HUES48 (cell line): Measurements from ENCODE around the gene YJU2.
"Not testable (repeated sequence)": the region's sequence is repeated elsewhere in the genome, so short reads cannot be mapped to it uniquely, and the experiment has no call there.

Experiments
- H3K27ac ChIP-seq: one replicate; pipeline ENCODE4 v1.7.0; 2013; ENCODE audit warnings: low read depth, low read length, inconsistent platforms
- H3K27me3 ChIP-seq: 2 replicates; pipeline ENCODE4 v1.6.1; 2013; ENCODE audit warnings: mild to moderate bottlenecking, low read length; ENCODE audit not compliant: control insufficient read depth, insufficient read depth
- H3K36me3 ChIP-seq: 2 replicates; pipeline ENCODE4 v1.6.1; 2013; ENCODE audit warnings: low read length; ENCODE audit not compliant: control insufficient read depth, insufficient read depth
- H3K4me1 ChIP-seq: 2 replicates; pipeline ENCODE4 v1.6.1; 2013; ENCODE audit warnings: mild to moderate bottlenecking, low read length; ENCODE audit not compliant: control insufficient read depth, insufficient read depth
- H3K4me3 ChIP-seq: 2 replicates; pipeline ENCODE4 v1.5.1; 2013; ENCODE audit warnings: mild to moderate bottlenecking, low read depth, low read length
- H3K9ac ChIP-seq: 2 replicates; pipeline ENCODE4 v1.6.1; 2013; ENCODE audit warnings: mild to moderate bottlenecking, low read depth, low read length, moderate library complexity
- H3K9me3 ChIP-seq: 2 replicates; pipeline ENCODE4 v1.6.1; 2013; ENCODE audit warnings: low read length; ENCODE audit not compliant: control insufficient read depth, insufficient read depth

The YJU2 gene

GRCh38 chr19:4229179-4229931 is 17.5 kb upstream of the YJU2 start, which contains the start of gene EBI3:
Gene EBI3 (plus strand): TSS chr19:4229523. CDS start chr19:4229551, 28 bp downstream.
- no peak within 1 kb of the TSS for H3K9ac ChIP-seq
- no peaks in the 10 kb centered on the region; the same call in 1 of the 2 replicates for H3K4me1 ChIP-seq
- H3K9me3 ChIP-seq = no peaks in the 10 kb centered on the region
- peak within 1 kb of the TSS; percentile 7 for H3K27ac ChIP-seq
- no peak within 1 kb of the TSS for H3K4me3 ChIP-seq
- H3K36me3 ChIP-seq = peaks cover 3% of the 10 kb centered on the region; the same call in 1 of the 2 replicates
- peaks cover 6% of the 10 kb centered on the region; the same call in 1 of the 2 replicates for H3K27me3 ChIP-seq

- not testable (repeated sequence) for H3K27me3 ChIP-seq, H3K27ac ChIP-seq, H3K9me3 ChIP-seq, H3K36me3 ChIP-seq, H3K4me3 ChIP-seq, H3K4me1 ChIP-seq, H3K9ac ChIP-seq
These were observed 16.6 kb upstream of the YJU2 start for GRCh38 chr19:4230237-4230636.

DNA sequence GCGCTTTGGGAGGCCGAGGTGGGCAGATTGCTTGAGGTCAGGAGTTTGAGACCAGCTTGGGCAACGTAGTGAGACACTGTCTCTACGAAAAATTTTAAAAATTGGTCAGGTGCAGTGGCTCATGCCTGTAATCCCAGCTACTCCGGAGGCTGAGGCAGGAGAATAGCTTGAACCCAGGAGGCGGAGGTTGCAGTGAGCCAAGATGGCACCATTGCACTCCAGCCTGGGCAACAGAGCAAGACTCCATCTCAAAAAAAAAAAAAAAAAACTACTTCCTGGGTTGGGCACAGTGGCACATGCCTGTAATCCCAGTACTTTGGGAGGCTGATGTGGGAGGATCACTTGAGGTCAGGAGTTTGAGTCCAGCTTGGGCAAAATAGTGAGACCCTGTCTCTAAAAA is 15.4 kb upstream of the YJU2 start:
- not testable (repeated sequence) for H3K36me3 ChIP-seq, H3K27me3 ChIP-seq, H3K4me1 ChIP-seq, H3K9me3 ChIP-seq, H3K27ac ChIP-seq, H3K9ac ChIP-seq, H3K4me3 ChIP-seq

GRCh38 chr19:4232139-4232538 is 14.7 kb upstream of the YJU2 start:
- not testable (repeated sequence) for H3K36me3 ChIP-seq, H3K27ac ChIP-seq, H3K4me3 ChIP-seq, H3K4me1 ChIP-seq, H3K9ac ChIP-seq, H3K27me3 ChIP-seq, H3K9me3 ChIP-seq

DNA sequence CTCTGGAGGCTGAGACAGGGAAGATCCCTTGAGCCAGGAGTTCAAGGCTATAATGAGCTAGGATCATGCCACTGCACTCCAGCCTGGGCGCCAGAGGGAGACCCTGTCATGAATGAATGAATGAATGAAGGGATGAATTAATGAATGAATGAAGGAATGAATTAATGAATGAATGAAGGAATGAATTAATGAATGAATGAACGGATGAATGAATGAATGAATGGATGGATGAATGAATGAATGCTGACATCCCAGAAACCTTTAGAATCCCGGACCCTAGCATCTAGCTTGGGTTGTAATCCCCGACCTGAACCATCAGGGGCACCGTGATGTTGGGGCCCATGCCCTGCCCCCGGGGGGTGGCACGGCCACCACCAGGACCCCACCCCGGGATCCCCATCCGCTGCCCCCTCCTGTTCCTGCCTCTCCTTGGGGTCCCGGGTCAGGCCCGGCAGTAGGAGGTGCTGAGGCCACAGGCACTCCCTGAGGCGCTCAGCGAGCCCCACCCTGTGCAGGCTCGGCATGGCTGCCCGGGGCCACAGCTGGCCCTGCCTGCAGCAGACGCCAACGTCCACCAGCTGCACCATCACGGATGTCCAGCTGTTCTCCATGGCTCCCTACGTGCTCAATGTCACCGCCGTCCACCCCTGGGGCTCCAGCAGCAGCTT is 14.1 kb upstream of the YJU2 start:
- H3K9ac ChIP-seq = no peak overlapping the region
- H3K27me3 ChIP-seq = peaks cover 6% of the 10 kb centered on the region; the same call in 1 of the 2 replicates

GRCh38 chr19:4233282-4233853 is 13.5 kb upstream of the YJU2 start:
- no peak overlapping the region for H3K27ac ChIP-seq
- no peaks in the 10 kb centered on the region for H3K36me3 ChIP-seq
- H3K27me3 ChIP-seq = peaks cover 4% of the 10 kb centered on the region; the same call in 1 of the 2 replicates
- no peaks in the 10 kb centered on the region; the same call in 1 of the 2 replicates for H3K4me1 ChIP-seq
- no peak overlapping the region for H3K4me3 ChIP-seq
- no peaks in the 10 kb centered on the region for H3K9me3 ChIP-seq
- H3K9ac ChIP-seq = no peak overlapping the region

More for the DNA sequence above, 14.1 kb upstream of the YJU2 start:
- no peak overlapping the region for H3K27ac ChIP-seq
- no peaks in the 10 kb centered on the region; the same call in 1 of the 2 replicates for H3K4me1 ChIP-seq
- no peaks in the 10 kb centered on the region for H3K9me3 ChIP-seq
- no peak overlapping the region for H3K4me3 ChIP-seq
- no peaks in the 10 kb centered on the region for H3K36me3 ChIP-seq

GRCh38 chr19:4234142-4234861 is 12.6 kb upstream of the YJU2 start:
- Histone ChIP-seq H3K9me3 (no peaks in the 10 kb centered on the region), H3K27ac (no peak overlapping the region), H3K9ac (no peak overlapping the region), H3K4me1 (no peaks in the 10 kb centered on the region; the same call in 1 of the 2 replicates), H3K27me3 (no peaks in the 10 kb centered on the region), H3K4me3 (no peak overlapping the region), H3K36me3 (no peaks in the 10 kb centered on the region)

GRCh38 chr19:4234862-4235201 is 12.0 kb upstream of the YJU2 start:
- H3K27me3 ChIP-seq = no peaks in the 10 kb centered on the region
- no peak overlapping the region for H3K27ac ChIP-seq
- H3K9ac ChIP-seq = no peak overlapping the region
- no peaks in the 10 kb centered on the region for H3K36me3 ChIP-seq
- no peak overlapping the region for H3K4me3 ChIP-seq
- no peaks in the 10 kb centered on the region for H3K9me3 ChIP-seq
- H3K4me1 ChIP-seq = no peaks in the 10 kb centered on the region

- not testable (repeated sequence) for H3K4me3 ChIP-seq, H3K27me3 ChIP-seq, H3K9me3 ChIP-seq, H3K36me3 ChIP-seq, H3K4me1 ChIP-seq, H3K27ac ChIP-seq, H3K9ac ChIP-seq
These were observed 9.4 kb upstream of the YJU2 start for GRCh38 chr19:4237510-4237909.

DNA sequence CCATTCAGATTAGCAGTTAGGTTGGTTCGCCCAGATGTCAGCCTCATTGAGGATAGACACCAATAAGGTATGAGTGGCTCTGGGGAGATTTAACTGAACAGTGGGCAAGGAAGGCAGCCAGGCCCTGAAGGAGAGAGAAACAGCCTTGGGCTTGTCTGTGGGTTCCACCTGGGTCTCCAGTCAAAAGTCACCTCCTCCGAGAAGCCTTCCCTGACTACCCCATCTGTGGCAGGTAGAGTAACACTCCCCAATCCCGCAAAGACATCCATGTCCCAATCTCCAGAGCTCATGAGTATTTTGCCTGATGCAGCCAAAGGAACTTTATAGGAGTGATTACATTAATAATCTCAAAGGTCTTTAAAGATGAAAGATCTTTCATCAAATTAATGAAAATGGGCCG is 8.0 kb upstream of the YJU2 start:
- Histone ChIP-seq H3K36me3 (no peaks in the 10 kb centered on the region), H3K27ac (no peak overlapping the region), H3K9ac (no peak overlapping the region), H3K4me3 (no peak overlapping the region), H3K4me1 (no peaks in the 10 kb centered on the region), H3K9me3 (no peaks in the 10 kb centered on the region), H3K27me3 (no peaks in the 10 kb centered on the region)
